ENCODE measurements around the gene WWP2. TPM values are rescaled to one million over a fixed set of nuclear protein-coding genes. Genes with fewer than 3 reads are reported as not detected.

WWP2 gene
- total RNA-seq, 1 experiment from 2014 or later, result 40.2 TPM

DNA sequence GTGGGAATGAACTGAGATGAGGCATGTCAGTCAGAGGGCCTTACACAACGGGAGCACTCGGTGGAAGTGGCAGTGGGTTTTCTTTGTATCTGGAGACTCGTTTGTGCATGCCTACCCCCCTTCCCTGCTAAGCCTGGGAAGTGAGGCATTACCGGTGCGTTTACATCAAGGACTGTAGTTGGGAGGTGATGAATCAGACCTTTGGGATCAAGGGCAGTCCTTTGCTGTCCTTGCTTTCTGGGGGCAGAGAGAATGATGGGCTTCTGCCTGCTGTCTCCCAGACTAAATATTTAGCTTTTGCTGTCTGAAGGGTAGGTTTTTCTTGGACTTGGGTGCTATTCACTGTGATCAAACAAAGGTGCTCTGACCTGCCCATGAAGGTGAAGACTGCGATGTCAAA, 83.0 kb downstream of the WWP2 start:
- H3K27me3 Mint-ChIP-seq (ENCODE audit: low read depth), result no peaks in the 10 kb centered on the region
- H3K14ac ChIP-seq (ENCODE audit: insufficient read depth, low read length), result no peak overlapping the region
- no peak overlapping the region for H3K56ac ChIP-seq (ENCODE audit: insufficient read length, low read depth, low read length)
- H2AK5ac ChIP-seq (ENCODE audit: insufficient read length, low read length), result no peak overlapping the region
- no peak overlapping the region for H3K27ac ChIP-seq (ENCODE audit: insufficient read length, low read depth, low read length)
- H3K4me1 ChIP-seq (ENCODE audit: insufficient read depth, low read length), result no peaks in the 10 kb centered on the region
- H2BK120ac ChIP-seq (ENCODE audit: low read depth, low read length, poor library complexity, severe bottlenecking), result no peak overlapping the region
- no peaks in the 10 kb centered on the region for H3K79me1 ChIP-seq (ENCODE audit: insufficient read depth, low read depth, low read length, poor library complexity, severe bottlenecking)
- no peak overlapping the region for H2BK15ac ChIP-seq (ENCODE audit: low read depth, low read length)
- WGBS (ENCODE audit: extremely low coverage, insufficient read length, low lambda C conversion rate), result no CpG with 5 or more reads among the region's 6 CpGs
- H3K9me3 ChIP-seq (ENCODE audit: control insufficient read depth, low read depth, low read length), result no peaks in the 10 kb centered on the region
- H4K91ac ChIP-seq (ENCODE audit: insufficient read length, low read depth, low read length), result no peak overlapping the region
- no peak overlapping the region for H3K4ac ChIP-seq (ENCODE audit: low read depth, low read length)
- H2BK12ac ChIP-seq (ENCODE audit: insufficient read length, low read depth, low read length), result no peak overlapping the region
- no peaks in the 10 kb centered on the region for H3K27me3 ChIP-seq (ENCODE audit: insufficient read depth, low read length)
- no peak overlapping the region for H2BK5ac ChIP-seq (ENCODE audit: insufficient read length, low read length)
- no peak overlapping the region for H3K9ac ChIP-seq (ENCODE audit: extremely low read depth, insufficient read length, low read length)
- no peaks in the 10 kb centered on the region for H4K20me1 ChIP-seq (ENCODE audit: control insufficient read depth, insufficient read depth, insufficient read length)
- peaks cover 7 to 11% of the 10 kb centered on the region in 2 experiments; a peak in 3 of 4 replicates for H3K4me1 Mint-ChIP-seq
- no peak overlapping the region for H4K8ac ChIP-seq (replicated peaks; ENCODE audit: insufficient read length, low read depth, low read length)
- DNase-seq, result no peak
- peaks cover 0 to 44% (median 5%) of the 10 kb centered on the region in 3 experiments; a peak in 5 of 7 replicates for H3K36me3 Mint-ChIP-seq (ENCODE audit: insufficient read depth in 1 of 3, low read depth in 3 of 3)
- no peak overlapping the region for H3K18ac ChIP-seq (ENCODE audit: insufficient read length, low read depth, low read length)
- H3K9me3 Mint-ChIP-seq, result no peaks in the 10 kb centered on the region
- H3T11ph ChIP-seq (ENCODE audit: low read length), result no peak overlapping the region
- TF ChIP-seq, protein P1, sequence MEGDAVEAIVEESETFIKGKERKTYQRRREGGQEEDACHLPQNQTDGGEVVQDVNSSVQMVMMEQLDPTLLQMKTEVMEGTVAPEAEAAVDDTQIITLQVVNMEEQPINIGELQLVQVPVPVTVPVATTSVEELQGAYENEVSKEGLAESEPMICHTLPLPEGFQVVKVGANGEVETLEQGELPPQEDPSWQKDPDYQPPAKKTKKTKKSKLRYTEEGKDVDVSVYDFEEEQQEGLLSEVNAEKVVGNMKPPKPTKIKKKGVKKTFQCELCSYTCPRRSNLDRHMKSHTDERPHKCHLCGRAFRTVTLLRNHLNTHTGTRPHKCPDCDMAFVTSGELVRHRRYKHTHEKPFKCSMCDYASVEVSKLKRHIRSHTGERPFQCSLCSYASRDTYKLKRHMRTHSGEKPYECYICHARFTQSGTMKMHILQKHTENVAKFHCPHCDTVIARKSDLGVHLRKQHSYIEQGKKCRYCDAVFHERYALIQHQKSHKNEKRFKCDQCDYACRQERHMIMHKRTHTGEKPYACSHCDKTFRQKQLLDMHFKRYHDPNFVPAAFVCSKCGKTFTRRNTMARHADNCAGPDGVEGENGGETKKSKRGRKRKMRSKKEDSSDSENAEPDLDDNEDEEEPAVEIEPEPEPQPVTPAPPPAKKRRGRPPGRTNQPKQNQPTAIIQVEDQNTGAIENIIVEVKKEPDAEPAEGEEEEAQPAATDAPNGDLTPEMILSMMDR (conservative IDR thresholded peaks at IDR 0.05), result no peak
- no peaks in the 10 kb centered on the region for H3K79me2 ChIP-seq (ENCODE audit: insufficient read depth, low read length)
- no peak overlapping the region; a peak in 1 of 5 replicates for H3K4me3 Mint-ChIP-seq
- H2BK20ac ChIP-seq (ENCODE audit: low read depth, low read length, poor library complexity, severe bottlenecking), result no peak overlapping the region
- H3K4me2 ChIP-seq (ENCODE audit: insufficient read depth, insufficient read length, low read length), result no peak overlapping the region
- no peak overlapping the region for H3K23ac ChIP-seq (ENCODE audit: insufficient read length, low read depth, low read length)
- peak overlapping the region in 2 of 3 experiments; percentile 65 to 85; a peak in 3 of 7 replicates for H3K27ac Mint-ChIP-seq
- no peak overlapping the region for H2AFZ ChIP-seq (ENCODE audit: low read length)
- H3K23me2 ChIP-seq (ENCODE audit: insufficient read length, low read depth, low read length, poor library complexity, severe bottlenecking), result no peaks in the 10 kb centered on the region
- no peak overlapping the region for H4K5ac ChIP-seq (ENCODE audit: insufficient read length, low read depth, low read length)

All from H9 (cell line).